NCI-H526 treated with DMSO at 0.1 percent for 48 hours (cell line): ENCODE measurements around the gene ARSK.

ENCODE experiments used
- DNase-seq: peaks from one replicate; lab custom pipeline; 2025; lab: John Stamatoyannopoulos, UW

The ARSK gene

GRCh38 chr5:95563367-95563766 lies 8.5 kb downstream of the ARSK start:
- no peak for DNase-seq

- DNase-seq, result no peak
Observed at GRCh38 chr5:95564450-95564849, 9.5 kb downstream of the ARSK start.

GRCh38 chr5:95565280-95565920 lies 10.5 kb downstream of the ARSK start:
- DNase-seq, result no peak

- DNase-seq, result no peak
Observed at GRCh38 chr5:95572016-95572415, 17.1 kb downstream of the ARSK start.

GRCh38 chr5:95581576-95581975 lies 26.7 kb downstream of the ARSK start:
- DNase-seq, result no peak

- DNase-seq, result no peak
Observed at GRCh38 chr5:95583992-95584391, 29.1 kb downstream of the ARSK start.

- DNase-seq, result no peak
Observed at GRCh38 chr5:95590880-95591279, 36.0 kb downstream of the ARSK start.

- DNase-seq, result no peak
Observed at GRCh38 chr5:95591490-95591901, 36.6 kb downstream of the ARSK start.

- DNase-seq, result no peak
Observed at GRCh38 chr5:95595289-95595931, 40.5 kb downstream of the ARSK start.

GRCh38 chr5:95599252-95599651 lies 44.4 kb downstream of the ARSK start:
- no peak for DNase-seq

GRCh38 chr5:95600557-95600956 lies 45.7 kb downstream of the ARSK start:
- DNase-seq, result no peak

- no peak for DNase-seq
Observed at GRCh38 chr5:95605786-95606185, 50.9 kb downstream of the ARSK start.

- DNase-seq, result no peak
Observed at GRCh38 chr5:95606419-95606818, 51.5 kb downstream of the ARSK start.

- DNase-seq, result no peak
Observed at GRCh38 chr5:95609711-95610110, 54.8 kb downstream of the ARSK start.

- no peak for DNase-seq
Observed at GRCh38 chr5:95610546-95610945, 55.6 kb downstream of the ARSK start.

GRCh38 chr5:95611396-95611795 lies 56.5 kb downstream of the ARSK start:
- DNase-seq, result no peak

GRCh38 chr5:95613514-95613913 lies 58.6 kb downstream of the ARSK start:
- DNase-seq, result no peak

GRCh38 chr5:95615164-95615467 lies 60.2 kb downstream of the ARSK start:
- DNase-seq, result no peak

GRCh38 chr5:95617057-95617456 lies 62.2 kb downstream of the ARSK start:
- no peak for DNase-seq

GRCh38 chr5:95619096-95619495 lies 64.2 kb downstream of the ARSK start:
- DNase-seq, result no peak

- no peak for DNase-seq
Observed at GRCh38 chr5:95619514-95620029, 64.7 kb downstream of the ARSK start.

- DNase-seq, result no peak
Observed at GRCh38 chr5:95620030-95620869, 65.3 kb downstream of the ARSK start, which contains the start of gene GPR150. Gene GPR150 (plus strand): TSS chr5:95620087. CDS start chr5:95620276, 189 bp downstream.
